GM06990 (cell line): ENCODE measurements around the gene HENMT1.
A peak's percentile ranks its signal among the peaks of the same experiment; 100 is the strongest.

ENCODE experiments used
- DNase-seq: peaks from one replicate; pipeline ENCODE4 v3.0.0-alpha.2; 2011; ENCODE audit not compliant: insufficient read length; ENCODE audit errors: extremely low read depth
- H3K27me3 ChIP-seq: replicated peaks from 2 replicates; pipeline ENCODE4 v1.6.0; 2011; ENCODE audit warnings: low read length; ENCODE audit not compliant: control insufficient read depth, insufficient read depth
- H3K36me3 ChIP-seq: 2 replicates; pipeline ENCODE4 v1.5.1; 2011; ENCODE audit warnings: low read length; ENCODE audit not compliant: control insufficient read depth, insufficient read depth
- H3K4me3 ChIP-seq: replicated peaks from 2 replicates; pipeline ENCODE4 v1.5.1; 2011; ENCODE audit warnings: low read depth, mild to moderate bottlenecking, control low read depth, low read length
- CTCF ChIP-seq: IDR thresholded peaks from 2 replicates; pipeline ENCODE4 v1.5.1; 2011; ENCODE audit warnings: low read length, control low read depth, mild to moderate bottlenecking, inconsistent platforms; ENCODE audit not compliant: insufficient read depth, poor library complexity, severe bottlenecking

Gene HENMT1

GRCh38 chr1:108701176-108701849 lies 40.4 kb upstream of the HENMT1 start:
- Histone ChIP-seq H3K4me3 (no peak overlapping the region), H3K36me3 (peaks cover 11% of the 10 kb centered on the region), H3K27me3 (no peaks in the 10 kb centered on the region)
- DNase-seq, result no peak
- TF ChIP-seq CTCF, result no peak

- Histone ChIP-seq H3K4me3 (no peak overlapping the region), H3K36me3 (peaks cover 13% of the 10 kb centered on the region), H3K27me3 (no peaks in the 10 kb centered on the region)
- DNase-seq, result no peak
- TF ChIP-seq CTCF, result no peak
Observed at GRCh38 chr1:108699375-108700332, 38.8 kb upstream of the HENMT1 start.

- no peak for TF ChIP-seq CTCF
- no peak for DNase-seq
- Histone ChIP-seq H3K27me3 (no peaks in the 10 kb centered on the region), H3K36me3 (peaks cover 13% of the 10 kb centered on the region), H3K4me3 (no peak overlapping the region)
Observed at GRCh38 chr1:108695535-108695934, 34.6 kb upstream of the HENMT1 start.

GRCh38 chr1:108692724-108693655 lies 32.1 kb upstream of the HENMT1 start:
- peak; percentile 63 for DNase-seq
- peak overlapping the region; percentile 90 for H3K4me3 ChIP-seq
- peak; percentile 24 for TF ChIP-seq CTCF
- peaks cover 3% of the 10 kb centered on the region for H3K36me3 ChIP-seq
- no peaks in the 10 kb centered on the region for H3K27me3 ChIP-seq

GRCh38 chr1:108691942-108692723 lies 31.2 kb upstream of the HENMT1 start, which contains the start of gene PRPF38B:
TSS of gene PRPF38B (plus strand) at chr1:108692310. CDS start at chr1:108692592, 282 bp downstream.
- DNase-seq, result peak; percentile 91
- TF ChIP-seq CTCF, result no peak
- Histone ChIP-seq H3K4me3 (peak within 1 kb of the TSS; percentile 90), H3K27me3 (no peaks in the 10 kb centered on the region), H3K36me3 (peaks cover 2% of the 10 kb centered on the region)
